Left lung (tissue), 10 donors: Measurements from ENCODE around the gene RAB35. TPM values are rescaled to one million over a fixed set of nuclear protein-coding genes. Genes with fewer than 3 reads are reported as not detected.

Experiments
- ATAC-seq: fragments of 200-7000 bp; cut with Tn5 transposase; one replicate; pipeline ENCODE4 v1.9.1; 2020; ENCODE audit warnings: moderate library complexity
- DNase-seq, 4 donors: peaks; one replicate each; pipeline ENCODE4 v3.0.0-alpha.2; 2013 to 2020
- H3K27ac ChIP-seq, 2 donors: fragments of 200-600 bp; sonication (generic) in 1 of 2; one replicate each; pipeline versions ENCODE4 v1.5.0 to v1.8.0; 2020 to 2021
- H3K27me3 ChIP-seq, 2 donors: fragments of 200-600 bp; sonication (generic) in 1 of 2; one replicate each; pipeline versions ENCODE4 v1.5.0 to v1.8.0; 2020 to 2021
- H3K36me3 ChIP-seq, 2 donors: fragments of 200-600 bp; sonication (generic) in 1 of 2; one replicate each; pipeline versions ENCODE4 v1.5.0 to v1.8.0; 2020 to 2021
- H3K4me1 ChIP-seq, 2 donors: fragments of 200-600 bp; one replicate each; pipeline ENCODE4 v1.8.0; 2021
- H3K4me3 ChIP-seq, 2 donors: fragments of 200-600 bp; sonication (generic) in 1 of 2; one replicate each; pipeline versions ENCODE4 v1.5.0 to v1.8.0; 2020 to 2021; ENCODE audit warnings: mild to moderate bottlenecking in 1 of 2
- H3K9me3 ChIP-seq, 2 donors: fragments of 200-600 bp; sonication (generic) in 1 of 2; one replicate each; pipeline versions ENCODE4 v1.5.0 to v1.8.0; 2020 to 2021
- CTCF ChIP-seq, 2 donors: fragments of 200-600 bp; sonication (generic) in 1 of 2; IDR thresholded peaks; one replicate each; pipeline versions ENCODE4 v1.5.0 to v1.8.0; 2021; ENCODE audit warnings: antibody characterized with exemption in 2 of 2
- intact Hi-C, 2 donors: fragments of 100-400 bp; cut with DNase I; formaldehyde crosslinking; loops; one replicate each; pipeline versions ENCODE4 v1.11.2 to v1.14.2; 2022
- polyA plus RNA-seq, 6 donors: library from polyadenylated mRNA; unstranded; fragments of 120-200 nt; gene quantifications; one replicate each; pipeline ENCODE4 v1.2.1, GENCODE V29; 2013; ENCODE audit not compliant: insufficient read length in 6 of 6
- total RNA-seq, 2 donors: library from RNA; stranded (reverse); fragmentation: NEBNext Ultra II Directional; extraction: Animal tissue kit (Norgen Biotek cat#: 25700); gene quantifications; one replicate each; pipeline ENCODE4 v1.2.1, GENCODE V29; 2021
- donor health status: DM: no; HTN: yes; CAD: no.
- donor health status: DM: no; HTN: no; CAD: no.

Gene RAB35
- total and polyA plus RNA-seq, 8 donors, result 35.1 to 54.2 (median 39.2) TPM

GRCh38 chr12:120101617-120102016 is 14.9 kb downstream of the RAB35 start:
- Histone ChIP-seq H3K4me1 (peaks cover 8 to 26% of the 10 kb centered on the region in 2 donors), H3K27ac (no peak overlapping the region), H3K9me3 (no peaks in the 10 kb centered on the region), H3K4me3 (no peak overlapping the region), H3K36me3 (peaks cover 0 to 98% of the 10 kb centered on the region in 2 donors), H3K27me3 (no peaks in the 10 kb centered on the region)
- intact Hi-C loops, result no loop called here
- DNase-seq, result peak in 1 of 4 donors; percentile 59
- TF ChIP-seq CTCF (IDR thresholded peaks at IDR 0.05), result no peak
- ATAC-seq, result no peak

GRCh38 chr12:120101182-120101581 is 15.4 kb downstream of the RAB35 start:
- Histone ChIP-seq H3K4me1 (peaks cover 8 to 26% of the 10 kb centered on the region in 2 donors), H3K4me3 (no peak overlapping the region), H3K27me3 (no peaks in the 10 kb centered on the region), H3K36me3 (peaks cover 0 to 98% of the 10 kb centered on the region in 2 donors), H3K9me3 (no peaks in the 10 kb centered on the region), H3K27ac (no peak overlapping the region)
- TF ChIP-seq CTCF (IDR thresholded peaks at IDR 0.05), result no peak
- intact Hi-C loops, result no loop called here
- DNase-seq, result peak in 1 of 4 donors; percentile 53
- no peak for ATAC-seq

GRCh38 chr12:120100630-120101029 is 15.9 kb downstream of the RAB35 start:
- TF ChIP-seq CTCF (IDR thresholded peaks at IDR 0.05), result no peak
- Histone ChIP-seq H3K4me3 (no peak overlapping the region), H3K4me1 (peaks cover 8 to 26% of the 10 kb centered on the region in 2 donors), H3K36me3 (peaks cover 0 to 98% of the 10 kb centered on the region in 2 donors), H3K27ac (no peak overlapping the region), H3K27me3 (no peaks in the 10 kb centered on the region), H3K9me3 (no peaks in the 10 kb centered on the region)
- DNase-seq, result peak in 2 of 4 donors; percentile 19 to 68
- intact Hi-C loops, result no loop called here
- ATAC-seq, result no peak

GRCh38 chr12:120099738-120100137 is 16.8 kb downstream of the RAB35 start:
- no peaks in the 10 kb centered on the region for H3K27me3 ChIP-seq
- no peak overlapping the region for H3K4me3 ChIP-seq
- no peak for TF ChIP-seq CTCF (IDR thresholded peaks at IDR 0.05)
- peaks cover 8 to 26% of the 10 kb centered on the region in 2 donors for H3K4me1 ChIP-seq
- no peak for ATAC-seq
- H3K27ac ChIP-seq, result no peak overlapping the region
- intact Hi-C loops, result no loop called here
- peak in 1 of 4 donors; percentile 70 for DNase-seq
- H3K9me3 ChIP-seq, result no peaks in the 10 kb centered on the region
- H3K36me3 ChIP-seq, result peaks cover 0 to 98% of the 10 kb centered on the region in 2 donors

- DNase-seq, result peak in 1 of 4 donors; percentile 72
- no peak overlapping the region for H3K27ac ChIP-seq
- no peak for TF ChIP-seq CTCF (IDR thresholded peaks at IDR 0.05)
- no peaks in the 10 kb centered on the region for H3K9me3 ChIP-seq
- no peak overlapping the region for H3K4me3 ChIP-seq
- H3K4me1 ChIP-seq, result peaks cover 8 to 26% of the 10 kb centered on the region in 2 donors
- no peak for ATAC-seq
- no peaks in the 10 kb centered on the region for H3K27me3 ChIP-seq
- intact Hi-C loops, result no loop called here
- H3K36me3 ChIP-seq, result peaks cover 0 to 98% of the 10 kb centered on the region in 2 donors
Measured at GRCh38 chr12:120098756-120099470, 17.6 kb downstream of the RAB35 start.
